ENCODE data around the gene CDK5. TPM values are rescaled to one million over a fixed set of nuclear protein-coding genes. Genes with fewer than 3 reads are reported as not detected.

Gene CDK5
- 22.2 and 22.9 TPM in 2 replicates for total RNA-seq

GRCh38 chr7:151057506-151057988, at the start of gene CDK5:
Gene CDK5 (minus strand): TSS chr7:151057897. CDS start chr7:151057848, 49 bp downstream.
- H3K4me3 ChIP-seq (ENCODE audit: low read depth, low read length) = peak within 1 kb of the TSS; percentile 87
- no peak for TF ChIP-seq CTCF (IDR thresholded peaks at IDR 0.05; ENCODE audit: insufficient read depth, low read depth, low read length)
- no peak for DNase-seq (ENCODE audit: low read depth)

DNA sequence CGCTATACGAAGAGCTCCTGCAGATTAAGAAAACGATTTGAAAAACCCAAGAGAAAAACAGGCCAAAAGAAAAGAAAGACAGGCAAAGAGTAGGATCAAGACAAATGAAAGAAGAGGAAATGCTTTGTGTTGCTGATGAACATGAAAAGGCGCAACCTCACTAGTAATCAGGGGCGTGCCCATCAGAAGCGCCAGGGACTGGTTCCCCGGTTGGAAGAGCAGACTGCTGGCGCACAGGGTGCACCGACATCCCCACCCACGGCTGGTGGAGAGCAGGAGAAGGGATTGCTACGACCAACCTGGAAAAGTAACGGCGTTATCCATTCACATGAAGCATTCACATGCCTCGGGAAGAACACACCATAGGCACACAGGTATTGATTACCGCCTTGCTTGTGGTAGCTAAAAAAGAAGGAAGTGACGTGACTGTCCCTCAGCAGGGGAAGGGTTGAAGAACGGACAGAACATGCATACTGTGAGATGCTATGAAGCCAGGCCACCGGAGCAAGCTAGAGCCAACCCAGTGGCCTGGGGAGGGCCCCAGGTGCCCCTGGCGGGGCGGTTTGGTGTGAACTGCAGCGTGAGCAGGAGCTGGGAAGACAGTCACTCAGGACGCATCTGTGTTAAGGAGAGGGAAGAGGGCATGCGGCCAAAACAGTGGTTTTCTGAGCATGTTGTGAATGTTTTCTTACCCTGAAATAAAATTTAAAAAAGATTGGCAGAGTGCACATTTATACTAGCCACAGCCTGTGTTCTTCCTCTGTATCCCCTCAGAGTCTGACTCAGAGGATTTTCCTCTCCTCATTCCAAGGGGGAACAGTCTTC, 46.9 kb upstream of the CDK5 start:
- no peak overlapping the region for H3K4me3 ChIP-seq (ENCODE audit: low read depth, low read length)
- peak; percentile 63 for DNase-seq (ENCODE audit: low read depth)
- no peak for TF ChIP-seq CTCF (IDR thresholded peaks at IDR 0.05; ENCODE audit: insufficient read depth, low read depth, low read length)

- TF ChIP-seq CTCF (IDR thresholded peaks at IDR 0.05; ENCODE audit: insufficient read depth, low read depth, low read length) = no peak
- no peak for DNase-seq (ENCODE audit: low read depth)
These were observed 46.3 kb upstream of the CDK5 start for GRCh38 chr7:151103973-151104372.

DNA sequence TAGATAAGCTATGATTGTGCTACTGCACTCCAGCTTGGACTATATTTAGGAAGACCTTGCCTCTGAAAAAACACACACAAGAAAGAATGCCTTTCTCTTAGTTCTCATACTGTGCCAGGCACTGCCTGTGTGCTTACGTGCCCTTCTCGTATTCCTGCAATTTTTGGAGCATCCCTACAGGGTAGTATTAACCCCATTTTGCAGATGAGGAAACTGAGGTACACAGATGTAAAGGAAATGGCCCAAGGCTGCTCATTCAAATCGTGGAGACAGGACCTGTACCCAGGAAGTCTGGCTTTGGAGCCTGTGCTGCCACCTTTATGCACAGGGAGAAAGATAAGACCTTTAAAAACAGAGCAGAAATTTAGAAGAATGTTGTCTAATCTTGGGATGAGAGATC, 45.3 kb upstream of the CDK5 start:
- no peak for DNase-seq (ENCODE audit: low read depth)
- TF ChIP-seq CTCF (IDR thresholded peaks at IDR 0.05; ENCODE audit: insufficient read depth, low read depth, low read length) = no peak
- no peak overlapping the region for H3K4me3 ChIP-seq (ENCODE audit: low read depth, low read length)

More at GRCh38 chr7:151103973-151104372, 46.3 kb upstream of the CDK5 start:
- H3K4me3 ChIP-seq (ENCODE audit: low read depth, low read length) = no peak overlapping the region

DNA sequence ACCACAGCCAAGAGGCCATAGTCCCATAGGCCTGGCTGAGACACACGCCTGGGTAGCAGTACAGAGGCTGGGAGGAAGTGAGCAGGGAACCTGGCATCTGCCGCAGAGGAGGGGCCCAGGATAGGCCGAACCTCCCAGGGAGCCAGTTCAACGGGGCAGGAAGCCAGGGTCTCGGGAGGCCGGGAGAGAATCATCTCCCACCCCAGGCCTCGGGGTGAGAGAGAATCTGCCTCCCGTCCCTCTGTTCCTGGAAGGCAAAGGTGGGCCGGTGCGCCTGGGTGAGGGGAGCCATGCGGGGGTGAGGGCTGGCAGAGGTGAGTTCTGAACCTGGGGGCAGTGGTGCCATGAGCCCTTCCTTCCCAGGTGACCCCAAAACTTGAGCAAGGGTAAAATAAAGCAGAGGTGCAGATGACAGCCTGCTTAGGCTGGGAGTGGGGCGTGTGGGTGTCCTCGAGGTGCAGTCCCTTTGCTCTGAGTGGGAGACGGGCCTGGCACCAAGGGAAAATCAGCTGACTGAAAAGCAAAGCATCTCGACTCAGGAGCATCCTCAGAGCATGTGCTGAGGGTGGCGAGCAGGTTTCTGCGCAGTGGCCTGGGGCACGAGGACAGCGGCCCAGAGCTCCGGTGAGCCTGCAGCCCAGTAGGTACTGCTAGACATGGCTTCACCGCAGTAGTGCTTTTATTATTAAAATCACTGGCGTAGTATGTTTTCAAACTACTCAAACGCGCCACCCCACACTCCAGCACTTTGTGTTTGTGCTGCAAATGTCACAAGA, 44.1 kb upstream of the CDK5 start:
- no peak for DNase-seq (ENCODE audit: low read depth)

GRCh38 chr7:151100921-151101320, 43.2 kb upstream of the CDK5 start:
- no peak for TF ChIP-seq CTCF (IDR thresholded peaks at IDR 0.05; ENCODE audit: insufficient read depth, low read depth, low read length)
- no peak overlapping the region for H3K4me3 ChIP-seq (ENCODE audit: low read depth, low read length)
- DNase-seq (ENCODE audit: low read depth) = no peak

More for the DNA sequence above, 44.1 kb upstream of the CDK5 start:
- H3K4me3 ChIP-seq (ENCODE audit: low read depth, low read length) = no peak overlapping the region
- TF ChIP-seq CTCF (IDR thresholded peaks at IDR 0.05; ENCODE audit: insufficient read depth, low read depth, low read length) = no peak
